Left cardiac atrium (tissue), 4 donors: ENCODE measurements around the gene C5orf63. TPM values are rescaled to one million over a fixed set of nuclear protein-coding genes. Genes with fewer than 3 reads are reported as not detected.
"Not testable (repeated sequence)": the region's sequence is repeated elsewhere in the genome, so short reads cannot be mapped to it uniquely, and the experiment has no call there.

ENCODE experiments used
- ATAC-seq, 2 donors: fragments of 200-7000 bp; cut with Tn5 transposase; one replicate each; pipeline ENCODE4 v1.9.1; 2020; ENCODE audit warnings: mild to moderate bottlenecking in 2 of 2, moderate library complexity in 2 of 2
- DNase-seq: peaks from one replicate; pipeline ENCODE4 v3.0.0-alpha.2; 2020
- intact Hi-C, 2 donors: fragments of 100-400 bp; cut with DNase I; formaldehyde crosslinking; loops; one replicate each; pipeline versions ENCODE4 v1.14.1 to v1.15.1; 2022 to 2023
- total RNA-seq, 2 donors: library from RNA; stranded (reverse); fragmentation: NEBNext Ultra II Directional; extraction: Animal tissue kit (Norgen Biotek cat#: 25700); gene quantifications; one replicate each; pipeline ENCODE4 v1.2.1, GENCODE V29; 2021
- donor health status: DM: no; HTN: yes; CAD: no.
- donor health status: DM: no; HTN: yes; CAD: no; lungs with severe emphysema.
- donor health status: DM: yes; HTN: yes; CAD: no.
- donor health status: Dilated cardiomyopathy.

C5orf63 gene
- total RNA-seq, 2 donors from 2014 or later = 5.9 to 7.8 TPM

GRCh38 chr5:127015716-127016115 lies 57.6 kb downstream of the C5orf63 start:
- intact Hi-C loops = no loop called here
- no peak for DNase-seq
- ATAC-seq = no peak

DNA sequence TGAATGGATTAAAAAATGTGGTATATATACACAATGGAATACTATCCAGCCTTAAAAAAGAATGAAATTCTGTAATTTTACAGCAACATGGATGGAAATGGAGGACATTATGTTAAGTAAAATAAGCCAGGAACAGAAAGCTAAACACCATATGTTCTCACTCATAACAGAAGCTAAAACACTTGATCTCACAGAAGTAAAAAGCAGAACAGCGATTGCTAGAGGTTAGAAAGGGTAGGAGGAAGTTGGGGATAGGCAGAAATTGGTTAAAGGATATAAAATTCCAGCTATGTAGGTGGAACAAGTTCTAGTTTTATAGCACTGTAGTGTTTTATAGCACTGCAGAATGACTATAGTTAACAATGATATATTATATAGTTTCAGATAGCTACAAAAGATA lies 58.7 kb downstream of the C5orf63 start:
- no peak for DNase-seq
- ATAC-seq = no peak
- intact Hi-C loops = no loop called here

DNA sequence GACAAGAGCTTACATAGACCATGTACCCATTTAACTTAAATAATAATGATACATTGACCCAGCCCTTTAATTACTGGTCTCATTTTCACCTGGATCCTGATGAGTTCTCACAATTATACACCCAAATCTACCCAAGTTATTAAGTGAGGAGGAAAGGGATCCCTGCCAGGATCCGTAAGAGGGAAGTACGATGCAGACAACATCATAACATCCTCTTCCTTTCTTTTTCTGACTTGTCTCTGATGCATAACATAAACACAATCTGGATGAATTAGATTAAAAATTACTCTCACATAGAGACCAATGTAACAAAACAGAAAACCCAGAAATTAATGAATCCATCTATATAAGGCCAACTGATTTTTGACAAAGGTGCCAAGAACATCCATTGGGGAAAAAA lies 59.9 kb downstream of the C5orf63 start:
- ATAC-seq (no peak), DNase-seq (no peak)
- intact Hi-C loops = no loop called here

GRCh38 chr5:127012916-127013315 lies 60.4 kb downstream of the C5orf63 start:
- DNase-seq (no peak), ATAC-seq (peak in 1 of 2 donors; percentile 35)
- intact Hi-C loops = no loop called here

DNA sequence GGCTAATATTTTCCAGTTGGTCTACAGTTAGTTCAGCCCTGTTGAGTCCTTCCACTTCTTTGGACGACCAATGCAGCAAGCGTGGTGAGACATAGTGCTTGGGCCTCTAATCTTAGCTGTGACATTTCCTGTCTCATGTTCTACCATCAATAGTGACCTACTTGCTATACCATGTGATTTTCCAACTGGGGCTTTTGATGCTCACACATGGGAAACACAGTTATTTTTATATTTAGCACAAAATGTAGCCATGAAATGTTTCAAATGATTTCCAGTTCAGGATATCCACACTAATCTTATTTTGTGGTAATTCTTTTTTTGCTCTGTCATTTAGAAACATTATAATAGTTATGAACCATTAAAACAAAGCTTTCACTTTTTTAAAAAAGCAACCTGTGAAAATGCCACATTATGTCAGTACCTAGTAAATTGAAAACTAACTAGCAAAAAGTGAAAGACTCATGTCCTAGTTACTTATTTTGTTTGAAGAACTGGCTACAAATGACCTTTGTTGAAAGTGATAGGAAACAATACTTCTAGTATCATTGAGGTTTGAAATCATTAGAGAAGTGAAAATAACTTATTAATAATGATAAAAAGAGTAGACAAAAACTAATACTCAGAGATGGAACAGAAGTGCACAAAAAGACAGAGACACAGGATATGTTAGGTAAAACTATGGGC lies 61.2 kb downstream of the C5orf63 start:
- intact Hi-C loops = no loop called here
- ATAC-seq (peak; percentile 11 to 51), DNase-seq (no peak)

DNA sequence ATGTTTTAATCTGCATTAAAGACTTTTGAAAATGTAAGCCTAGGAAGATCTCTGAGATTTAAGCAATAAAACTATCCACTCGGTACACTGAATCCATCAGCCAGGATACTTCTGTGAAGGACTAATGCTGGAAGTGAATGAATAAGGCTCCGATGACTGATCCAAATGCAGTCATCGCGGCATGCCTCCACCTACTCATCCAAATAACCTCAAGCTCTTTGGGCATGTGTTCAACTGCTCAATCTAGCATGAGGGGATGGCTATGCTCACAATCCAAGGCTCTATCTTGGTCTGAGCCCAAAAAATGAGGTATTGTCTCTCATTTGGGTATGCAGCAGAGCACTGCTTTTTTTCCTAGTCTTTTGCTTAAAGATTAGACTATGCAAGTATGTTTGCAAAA lies 62.1 kb downstream of the C5orf63 start:
- ATAC-seq = peak in 1 of 2 donors; percentile 90
- DNase-seq = no peak
- intact Hi-C loops = no loop called here

DNA sequence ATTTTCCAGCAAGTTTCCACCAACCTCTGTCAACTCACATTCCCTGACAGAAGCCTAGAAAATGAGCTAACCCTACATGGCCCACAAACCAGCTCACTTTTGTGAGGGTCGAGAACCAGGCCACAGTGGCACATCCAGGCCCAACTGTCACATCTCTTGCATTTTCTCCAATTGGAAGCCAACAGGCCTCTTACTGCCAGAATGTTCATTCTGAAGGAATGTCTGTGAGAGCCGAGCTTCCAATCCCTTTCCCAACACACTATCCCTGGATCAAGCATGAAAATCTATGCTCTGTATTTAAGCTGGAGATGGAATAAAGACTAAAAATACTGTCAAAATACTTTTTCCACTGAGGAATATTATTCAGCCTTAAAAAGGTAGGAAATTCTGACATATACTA lies 62.9 kb downstream of the C5orf63 start:
- intact Hi-C loops = no loop called here
- DNase-seq = no peak
- ATAC-seq = peak; percentile 64

DNA sequence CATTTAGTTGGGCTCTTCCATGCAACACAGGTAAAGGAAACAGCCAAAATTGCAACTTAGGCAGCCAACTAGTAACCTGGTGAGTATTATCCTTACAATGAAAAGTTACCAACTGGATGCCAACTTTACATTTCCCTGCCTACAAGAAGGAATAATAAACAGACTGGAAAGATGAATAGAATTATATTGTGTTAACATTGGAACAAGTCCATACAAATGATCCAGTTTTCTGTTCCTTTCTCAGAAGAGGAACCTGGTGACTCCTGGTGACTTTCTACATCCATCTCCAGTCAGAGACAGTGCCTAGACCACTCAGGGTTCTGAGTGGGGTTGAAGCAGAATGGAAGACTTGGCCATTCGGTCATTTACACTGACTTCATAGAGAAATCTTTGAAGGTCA lies 63.5 kb downstream of the C5orf63 start:
- no peak for DNase-seq
- no peak for ATAC-seq
- intact Hi-C loops = no loop called here

- intact Hi-C loops = no loop called here
- no peak for DNase-seq
- ATAC-seq = no peak
These were observed 64.9 kb downstream of the C5orf63 start for GRCh38 chr5:127008300-127008975.

GRCh38 chr5:127007522-127007921 lies 65.8 kb downstream of the C5orf63 start:
- no peak for DNase-seq
- no peak for ATAC-seq
- intact Hi-C loops = no loop called here

DNA sequence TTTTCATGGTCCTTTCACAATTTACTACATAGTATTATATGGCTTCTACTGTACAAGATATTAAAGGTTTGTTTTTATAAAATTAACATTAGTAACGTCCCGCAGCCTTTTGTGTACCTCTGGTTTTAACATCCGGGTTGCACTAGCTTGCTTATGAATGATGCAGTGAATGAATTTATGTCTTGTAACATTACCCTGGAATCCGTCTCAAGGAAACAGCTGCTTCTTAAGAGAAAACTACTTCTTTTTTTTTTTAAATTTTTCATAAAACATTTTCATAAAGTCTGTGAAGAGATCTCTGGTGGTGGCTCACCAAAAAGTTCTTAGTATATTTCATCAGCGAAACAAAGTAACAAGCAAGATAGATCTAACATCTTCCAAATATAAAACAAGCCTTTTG lies 66.6 kb downstream of the C5orf63 start:
- ATAC-seq = no peak
- intact Hi-C loops = no loop called here
- DNase-seq = no peak

DNA sequence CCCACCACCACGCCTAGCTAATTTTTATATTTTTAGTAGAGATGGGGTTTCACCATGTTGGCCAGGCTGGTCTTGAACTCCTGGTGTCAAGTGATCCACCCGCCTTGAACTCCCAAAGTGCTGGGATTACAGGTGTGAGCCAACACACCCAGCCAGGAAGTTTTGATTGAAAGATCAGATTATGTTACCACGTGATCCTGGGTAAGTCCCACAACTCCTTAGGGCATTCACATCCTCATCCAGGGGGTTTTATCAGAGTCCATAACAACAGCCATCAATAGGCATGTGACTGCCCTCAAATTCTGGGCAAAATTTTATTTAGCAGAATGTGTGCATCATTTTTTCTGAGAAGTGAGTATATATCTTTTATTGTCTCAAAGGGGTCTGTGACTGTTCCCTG lies 68.0 kb downstream of the C5orf63 start:
- intact Hi-C loops, ATAC-seq, DNase-seq: not testable (repeated sequence)

DNA sequence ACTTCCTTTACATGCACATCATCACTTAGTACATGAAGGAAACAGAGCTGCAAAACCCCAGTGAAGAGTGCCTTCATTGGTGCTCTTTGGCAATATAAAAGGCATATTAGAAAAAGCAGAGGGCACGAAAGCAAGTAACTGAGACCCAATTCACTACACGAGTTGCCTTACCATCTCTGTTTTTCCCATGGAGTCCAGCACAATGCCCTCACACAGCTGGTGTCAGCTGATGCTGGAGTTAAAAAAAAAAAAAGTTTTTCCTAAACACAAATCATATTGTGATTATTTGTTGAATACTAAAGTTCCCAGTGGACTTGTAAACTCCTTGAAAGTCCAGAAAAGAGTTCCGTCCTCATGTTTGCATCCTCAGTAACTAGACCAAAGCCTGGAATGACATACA lies 68.6 kb downstream of the C5orf63 start:
- ATAC-seq = no peak
- no peak for DNase-seq
- intact Hi-C loops = no loop called here

GRCh38 chr5:127003798-127004495 lies 69.4 kb downstream of the C5orf63 start:
- DNase-seq (no peak), ATAC-seq (no peak)
- intact Hi-C loops = no loop called here

DNA sequence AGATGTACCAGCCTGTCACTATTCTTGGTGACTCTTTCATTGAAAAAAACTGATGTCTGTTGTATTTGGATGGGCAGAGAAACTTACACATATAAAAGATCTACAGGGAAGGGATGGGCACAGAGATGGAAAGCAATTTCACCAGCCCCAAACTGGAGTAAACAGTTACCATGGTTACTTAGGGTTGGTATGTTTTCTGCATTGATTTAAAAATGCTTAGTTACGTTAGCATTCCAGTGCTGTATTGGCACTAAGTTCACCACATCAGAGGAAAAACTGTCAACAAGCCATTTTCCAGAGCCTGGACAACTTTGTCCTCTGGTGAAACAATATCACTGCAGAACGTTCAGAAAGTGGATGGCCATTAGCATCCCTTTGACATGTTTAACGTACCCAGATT lies 70.9 kb downstream of the C5orf63 start:
- intact Hi-C loops = no loop called here
- DNase-seq = no peak
- ATAC-seq = peak; percentile 37 to 45

GRCh38 chr5:127001621-127002296 lies 71.5 kb downstream of the C5orf63 start:
- ATAC-seq = peak in 1 of 2 donors; percentile 74
- intact Hi-C loops = no loop called here
- no peak for DNase-seq
